Measurements from ENCODE around the gene C16orf89.

C16orf89 gene

DNA sequence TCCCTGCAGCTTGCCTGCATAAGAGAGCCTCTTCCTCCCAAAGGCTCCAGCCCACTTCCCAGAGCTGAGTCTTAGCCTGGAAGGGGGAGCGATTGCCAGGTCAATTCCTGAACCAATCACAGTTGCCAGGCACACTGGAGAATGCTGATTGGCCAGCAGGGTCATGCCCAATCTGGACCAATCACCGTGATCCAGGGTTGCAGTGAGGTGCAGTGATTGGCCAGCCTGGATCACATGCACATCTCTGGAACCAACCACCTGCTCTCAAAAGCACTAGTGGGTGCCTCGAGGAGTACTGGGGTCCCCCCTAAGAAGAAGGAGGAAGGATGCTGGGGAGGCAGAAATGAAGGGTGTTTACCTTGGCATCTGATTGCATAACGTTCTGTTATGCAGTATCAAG lies 50.4 kb downstream of the C16orf89 start:
- TF ChIP-seq ZNF70 (CRISPR knock-in tag; IDR thresholded peaks at IDR 0.05) (no peak), POU6F1 (CRISPR knock-in tag; IDR thresholded peaks at IDR 0.05; ENCODE audit: borderline replicate concordance, low read depth) (no peak), TCF4 (CRISPR knock-in tag; IDR thresholded peaks at IDR 0.05; ENCODE audit: borderline replicate concordance) (no peak), GLIS3 (CRISPR knock-in tag; IDR thresholded peaks at IDR 0.05) (no peak), ESRRG (CRISPR knock-in tag; IDR thresholded peaks at IDR 0.05) (no peak), CREB5 (CRISPR knock-in tag; IDR thresholded peaks at IDR 0.05; ENCODE audit: low read depth) (no peak), TOX (CRISPR knock-in tag; IDR thresholded peaks at IDR 0.05; ENCODE audit: borderline replicate concordance) (no peak), ISL1 (CRISPR knock-in tag; IDR thresholded peaks at IDR 0.05) (no peak), ZNF565 (CRISPR knock-in tag; conservative IDR thresholded peaks at IDR 0.05; ENCODE audit: low read depth) (no peak)
- TF ChIP-seq, protein P1, sequence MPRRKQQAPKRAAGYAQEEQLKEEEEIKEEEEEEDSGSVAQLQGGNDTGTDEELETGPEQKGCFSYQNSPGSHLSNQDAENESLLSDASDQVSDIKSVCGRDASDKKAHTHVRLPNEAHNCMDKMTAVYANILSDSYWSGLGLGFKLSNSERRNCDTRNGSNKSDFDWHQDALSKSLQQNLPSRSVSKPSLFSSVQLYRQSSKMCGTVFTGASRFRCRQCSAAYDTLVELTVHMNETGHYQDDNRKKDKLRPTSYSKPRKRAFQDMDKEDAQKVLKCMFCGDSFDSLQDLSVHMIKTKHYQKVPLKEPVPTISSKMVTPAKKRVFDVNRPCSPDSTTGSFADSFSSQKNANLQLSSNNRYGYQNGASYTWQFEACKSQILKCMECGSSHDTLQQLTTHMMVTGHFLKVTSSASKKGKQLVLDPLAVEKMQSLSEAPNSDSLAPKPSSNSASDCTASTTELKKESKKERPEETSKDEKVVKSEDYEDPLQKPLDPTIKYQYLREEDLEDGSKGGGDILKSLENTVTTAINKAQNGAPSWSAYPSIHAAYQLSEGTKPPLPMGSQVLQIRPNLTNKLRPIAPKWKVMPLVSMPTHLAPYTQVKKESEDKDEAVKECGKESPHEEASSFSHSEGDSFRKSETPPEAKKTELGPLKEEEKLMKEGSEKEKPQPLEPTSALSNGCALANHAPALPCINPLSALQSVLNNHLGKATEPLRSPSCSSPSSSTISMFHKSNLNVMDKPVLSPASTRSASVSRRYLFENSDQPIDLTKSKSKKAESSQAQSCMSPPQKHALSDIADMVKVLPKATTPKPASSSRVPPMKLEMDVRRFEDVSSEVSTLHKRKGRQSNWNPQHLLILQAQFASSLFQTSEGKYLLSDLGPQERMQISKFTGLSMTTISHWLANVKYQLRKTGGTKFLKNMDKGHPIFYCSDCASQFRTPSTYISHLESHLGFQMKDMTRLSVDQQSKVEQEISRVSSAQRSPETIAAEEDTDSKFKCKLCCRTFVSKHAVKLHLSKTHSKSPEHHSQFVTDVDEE (CRISPR knock-in tag; IDR thresholded peaks at IDR 0.05): no peak
- ATAC-seq: peak; percentile 38; the same call in 2 of the 3 replicates

- TF ChIP-seq OSR1 (CRISPR knock-in tag; IDR thresholded peaks at IDR 0.05) (no peak), RARB (CRISPR knock-in tag; IDR thresholded peaks at IDR 0.05) (no peak), TCF4 (CRISPR knock-in tag; IDR thresholded peaks at IDR 0.05; ENCODE audit: borderline replicate concordance) (no peak), PPARA (CRISPR knock-in tag; IDR thresholded peaks at IDR 0.05; ENCODE audit: borderline replicate concordance) (no peak), ISL1 (CRISPR knock-in tag; IDR thresholded peaks at IDR 0.05) (no peak)
- no peak for ATAC-seq
Observed at GRCh38 chr16:5012887-5013286, 52.9 kb downstream of the C16orf89 start.

DNA sequence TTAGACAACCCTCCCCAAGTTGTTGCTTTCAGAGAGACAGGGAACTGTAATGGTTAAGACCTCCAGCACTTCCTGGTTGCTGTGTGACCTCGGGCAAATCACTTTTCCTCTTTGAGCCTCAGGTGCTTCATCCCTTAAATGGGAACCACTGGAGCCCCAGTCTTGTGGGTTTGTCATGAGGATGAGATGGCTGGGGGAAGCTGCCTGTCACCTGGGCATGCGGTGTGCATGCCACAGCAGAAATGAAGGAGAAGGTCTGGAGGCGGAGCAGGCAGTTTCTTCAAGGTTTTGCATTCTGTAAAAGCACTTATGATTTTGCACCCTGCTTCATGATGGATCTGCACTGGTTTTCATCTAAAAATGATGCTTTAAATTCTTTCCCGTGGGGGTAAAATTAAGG lies 54.1 kb downstream of the C16orf89 start:
- TF ChIP-seq ZNF565 (CRISPR knock-in tag; conservative IDR thresholded peaks at IDR 0.05; ENCODE audit: low read depth): no peak
- TF ChIP-seq ARNTL (CRISPR knock-in tag; IDR thresholded peaks at IDR 0.05; ENCODE audit: borderline replicate concordance, low read depth): no peak
- no peak for TF ChIP-seq ZFP30 (CRISPR knock-in tag; IDR thresholded peaks at IDR 0.05)
- TF ChIP-seq BACH2 (CRISPR knock-in tag; IDR thresholded peaks at IDR 0.05; ENCODE audit: borderline replicate concordance): no peak
- no peak for TF ChIP-seq RARB (CRISPR knock-in tag; IDR thresholded peaks at IDR 0.05)
- TF ChIP-seq ZNF8 (CRISPR knock-in tag; IDR thresholded peaks at IDR 0.05): no peak
- no peak for TF ChIP-seq CSDC2 (CRISPR knock-in tag; IDR thresholded peaks at IDR 0.05)
- TF ChIP-seq SNAI2 (CRISPR knock-in tag; IDR thresholded peaks at IDR 0.05): no peak
- TF ChIP-seq ESRRG (CRISPR knock-in tag; IDR thresholded peaks at IDR 0.05): no peak
- TF ChIP-seq GLIS3 (CRISPR knock-in tag; IDR thresholded peaks at IDR 0.05): no peak
- no peak for TF ChIP-seq CREB5 (CRISPR knock-in tag; IDR thresholded peaks at IDR 0.05; ENCODE audit: low read depth)
- TF ChIP-seq, protein P2, sequence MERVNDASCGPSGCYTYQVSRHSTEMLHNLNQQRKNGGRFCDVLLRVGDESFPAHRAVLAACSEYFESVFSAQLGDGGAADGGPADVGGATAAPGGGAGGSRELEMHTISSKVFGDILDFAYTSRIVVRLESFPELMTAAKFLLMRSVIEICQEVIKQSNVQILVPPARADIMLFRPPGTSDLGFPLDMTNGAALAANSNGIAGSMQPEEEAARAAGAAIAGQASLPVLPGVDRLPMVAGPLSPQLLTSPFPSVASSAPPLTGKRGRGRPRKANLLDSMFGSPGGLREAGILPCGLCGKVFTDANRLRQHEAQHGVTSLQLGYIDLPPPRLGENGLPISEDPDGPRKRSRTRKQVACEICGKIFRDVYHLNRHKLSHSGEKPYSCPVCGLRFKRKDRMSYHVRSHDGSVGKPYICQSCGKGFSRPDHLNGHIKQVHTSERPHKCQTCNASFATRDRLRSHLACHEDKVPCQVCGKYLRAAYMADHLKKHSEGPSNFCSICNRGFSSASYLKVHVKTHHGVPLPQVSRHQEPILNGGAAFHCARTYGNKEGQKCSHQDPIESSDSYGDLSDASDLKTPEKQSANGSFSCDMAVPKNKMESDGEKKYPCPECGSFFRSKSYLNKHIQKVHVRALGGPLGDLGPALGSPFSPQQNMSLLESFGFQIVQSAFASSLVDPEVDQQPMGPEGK (CRISPR knock-in tag; IDR thresholded peaks at IDR 0.05; ENCODE audit: borderline replicate concordance): no peak
- no peak for TF ChIP-seq ZNF70 (CRISPR knock-in tag; IDR thresholded peaks at IDR 0.05)
- TF ChIP-seq OSR1 (CRISPR knock-in tag; IDR thresholded peaks at IDR 0.05): no peak
- TF ChIP-seq TCF4 (CRISPR knock-in tag; IDR thresholded peaks at IDR 0.05; ENCODE audit: borderline replicate concordance): no peak
- TF ChIP-seq TOX (CRISPR knock-in tag; IDR thresholded peaks at IDR 0.05; ENCODE audit: borderline replicate concordance): no peak
- no peak for TF ChIP-seq ZC3H10 (CRISPR knock-in tag; IDR thresholded peaks at IDR 0.05)
- TF ChIP-seq, protein P1 (CRISPR knock-in tag; IDR thresholded peaks at IDR 0.05): no peak
- TF ChIP-seq ISL1 (CRISPR knock-in tag; IDR thresholded peaks at IDR 0.05): no peak
- ATAC-seq: no peak
